GM12878 (cell line): ENCODE measurements around the gene CCDC6. TPM values are rescaled to one million over a fixed set of nuclear protein-coding genes. Genes with fewer than 3 reads are reported as not detected.

Experiments
- ATAC-seq: fragments of 200-7000 bp; cut with Tn5 transposase; 3 replicates; pipeline ENCODE4 v1.9.1; 2020; ENCODE audit warnings: mild to moderate bottlenecking, moderate library complexity
- BruUV-seq: library from RNA; stranded (reverse); fragments of 400-500 nt; replicated peaks from 2 replicates; lab custom pipeline; 2021; lab: Mats Ljungman, UMichigan
- CTCF ChIA-PET: fragments of 300-600 bp; sonication (Branson Sonifier 250); formaldehyde crosslinking; extraction: SDS; loops from one replicate; lab custom pipeline; 2021; ENCODE audit warnings: inconsistent platforms; lab: Yijun Ruan, JAX
- POLR2A ChIA-PET: fragments of 350-600 bp; formaldehyde crosslinking; extraction: SDS; loops from one replicate; lab custom pipeline; 2021; ENCODE audit warnings: inconsistent platforms; lab: Charles Lee
- RAD21 ChIA-PET: fragments of 300-600 bp; sonication (Branson Sonifier 250); formaldehyde crosslinking; loops from one replicate; lab custom pipeline; 2023; ENCODE audit warnings: antibody characterized with exemption; ENCODE audit not compliant: unreplicated experiment; lab: Charles Lee
- SMC1A ChIA-PET: fragments of 300-600 bp; sonication (Branson Sonifier 250); formaldehyde crosslinking; loops from one replicate; lab custom pipeline; 2023; ENCODE audit not compliant: unreplicated experiment, uncharacterized antibody; lab: Charles Lee
- DNase-seq: peaks from one replicate; pipeline ENCODE4 v3.0.0-alpha.2; 2011; ENCODE audit warnings: low read depth, low spot score
- FAIRE-seq: peaks from 3 replicates; lab custom pipeline; 2011; peaks lifted over from hg19 to GRCh38; lab: Jason Lieb, UNC
- H2AFZ ChIP-seq: 2 replicates; pipeline ENCODE4 v1.6.0; 2011; ENCODE audit warnings: low read depth, low read length, control low read depth; ENCODE audit not compliant: control insufficient read depth
- H3K27ac ChIP-seq: 2 replicates; pipeline ENCODE4 v1.5.1; 2011; ENCODE audit warnings: control low read depth; ENCODE audit not compliant: control insufficient read depth, insufficient read depth
- H3K27me3 ChIP-seq, 2 experiments: replicated peaks in 1 of 2; 2 replicates each; pipeline versions ENCODE4 v1.6.0 to v1.6.1; 2011; ENCODE audit warnings: low read length in 1 of 2; ENCODE audit not compliant: control insufficient read depth in 2 of 2, insufficient read depth in 2 of 2
- H3K36me3 ChIP-seq, 2 experiments: 2 replicates each; pipeline ENCODE4 v1.5.1; 2011; ENCODE audit warnings: low read length in 1 of 2; ENCODE audit not compliant: control insufficient read depth in 2 of 2, insufficient read depth in 2 of 2
- H3K4me1 ChIP-seq: 2 replicates; pipeline ENCODE4 v1.6.1; 2011; ENCODE audit warnings: mild to moderate bottlenecking, low read length, moderate library complexity, mixed read lengths; ENCODE audit not compliant: control insufficient read depth, insufficient read depth
- H3K4me2 ChIP-seq: 2 replicates; pipeline ENCODE4 v1.6.0; 2011; ENCODE audit warnings: control low read depth; ENCODE audit not compliant: control insufficient read depth, insufficient read depth
- H3K4me3 ChIP-seq: fragments of 200-600 bp; sonication (generic); 2 replicates; pipeline ENCODE4 v1.5.1; 2016
- H3K79me2 ChIP-seq: 2 replicates; pipeline ENCODE4 v1.6.0; 2011; ENCODE audit warnings: low read length; ENCODE audit not compliant: control insufficient read depth, insufficient read depth
- H3K9ac ChIP-seq: 2 replicates; pipeline ENCODE4 v1.8.0; 2011; ENCODE audit warnings: low read length, control low read depth, mixed read lengths; ENCODE audit not compliant: control insufficient read depth, insufficient read depth
- H3K9me3 ChIP-seq: replicated peaks from 3 replicates; pipeline ENCODE4 v1.5.1; 2011; ENCODE audit warnings: mild to moderate bottlenecking, low read length; ENCODE audit not compliant: control insufficient read depth, insufficient read depth
- H4K20me1 ChIP-seq: 2 replicates; pipeline ENCODE4 v1.6.0; 2011; ENCODE audit not compliant: control insufficient read depth, insufficient read depth
- ATF2 ChIP-seq: IDR thresholded peaks from 2 replicates; pipeline ENCODE4 v1.6.1; 2012; ENCODE audit warnings: low read length, inconsistent platforms
- EGR1 ChIP-seq, 2 experiments: IDR thresholded peaks; 1 replicate in 1 of 2; 2 replicates in 1 of 2; pipeline ENCODE4 v1.6.1; 2011 to 2012; ENCODE audit warnings: low read depth in 2 of 2, low read length in 2 of 2, borderline replicate concordance in 1 of 2, mild to moderate bottlenecking in 1 of 2, moderate library complexity in 1 of 2
- MAX ChIP-seq: IDR thresholded peaks from 2 replicates; pipeline ENCODE4 v1.6.1; 2012; ENCODE audit warnings: low read depth, low read length, improper control_type of control experiment
- PML ChIP-seq: IDR thresholded peaks from 2 replicates; pipeline ENCODE4 v1.6.1; 2012; ENCODE audit warnings: low read length, inconsistent platforms
- POU2F2 ChIP-seq: IDR thresholded peaks from 3 replicates; pipeline ENCODE4 v1.6.1; 2011; ENCODE audit warnings: low read depth, mild to moderate bottlenecking, low read length, borderline replicate concordance
- RAD51 ChIP-seq: fragments of 450-650 bp; IDR thresholded peaks from 2 replicates; pipeline ENCODE4 v1.6.1; 2016; ENCODE audit warnings: moderate library complexity, mild to moderate bottlenecking, inconsistent platforms
- RUNX3 ChIP-seq: IDR thresholded peaks from 2 replicates; pipeline ENCODE4 v1.6.1; 2012; ENCODE audit warnings: low read length, inconsistent platforms
- SIX5 ChIP-seq: IDR thresholded peaks from 2 replicates; pipeline ENCODE4 v1.6.1; 2011; ENCODE audit warnings: mild to moderate bottlenecking, low read depth, low read length, moderate library complexity; ENCODE audit not compliant: severe bottlenecking
- SMAD1 ChIP-seq: fragments of 450-650 bp; IDR thresholded peaks from 2 replicates; pipeline ENCODE4 v1.6.1; 2018; ENCODE audit warnings: mild to moderate bottlenecking, low read depth; ENCODE audit not compliant: partially characterized antibody
- WGBS: methylation state at CpG from one replicate; pipeline ENCODE4 v1.1.6; 2016; ENCODE audit warnings: low lambda C conversion rate; ENCODE audit not compliant: insufficient replicate concordance, insufficient coverage; ENCODE audit errors: missing lambda C conversion rate; 5-methylcytosine and 5-hydroxymethylcytosine counted together
- in situ Hi-C: fragments of 300-500 bp; cut with MboI; formaldehyde crosslinking; loops from 9 replicates; pipeline ENCODE4 v1.14.3; 2018; ENCODE audit warnings: mixed read lengths
- intact Hi-C: fragments of 100-400 bp; cut with micrococcal nuclease; formaldehyde crosslinking; loops from one replicate; pipeline ENCODE4 v1.14.2; 2022; ENCODE audit not compliant: unreplicated experiment
- polyA plus RNA-seq, 11 experiments: library from polyadenylated mRNA; depleted of rRNA in 4 of 11; unstranded in 6 of 11; stranded (reverse) in 5 of 11; fragments of >200 nt; fragmentation: Nextera tagmentation in 4 of 11; fragmentation: Illumina TruSeq in 1 of 11; extraction: Ambion mirVana in 4 of 11; extraction: Trizol in 1 of 11; gene quantifications; 1 replicate in 1 of 11; 2 replicates in 10 of 11; pipeline versions ENCODE4 v1.2.1 to v1.2.3, GENCODE V29; 2011 to 2016; ENCODE audit warnings: inconsistent platforms in 2 of 11, missing spikeins in 2 of 11, low read depth in 1 of 11
- total RNA-seq, 4 experiments: library from RNA; depleted of rRNA in 3 of 4; stranded (reverse); fragments of >200 nt in 3 of 4; fragmentation: Illumina TruSeq in 1 of 4; extraction: Trizol in 1 of 4; gene quantifications; 2 replicates each; pipeline versions ENCODE4 v1.2.1 to v1.2.3, GENCODE V29; 2013 to 2021

The CCDC6 gene
- total and polyA plus RNA-seq, 10 of the 15 experiments (the other 5 are each of a cell fraction or from before 2014, with no cell fraction given), result 11.8 to 46.2 (median 26.7) TPM

- 90% methylated on average over 7 of the region's 7 CpGs for WGBS
- Histone ChIP-seq H3K9ac (no peak overlapping the region), H3K4me2 (0 out of 2 replicates have a peak overlapping the region, but pooled peaks have one; percentile 3), H3K9me3 (no peaks in the 10 kb centered on the region), H3K36me3 (0 out of 4 replicates have a peak, but pooled peaks cover 0 to 4% of the 10 kb centered on the region in 2 experiments), H3K27ac (no peak overlapping the region), H3K27me3 (no peaks in the 10 kb centered on the region), H3K4me3 (no peak overlapping the region), H3K79me2 (peaks cover 72% of the 10 kb centered on the region), H4K20me1 (no peaks in the 10 kb centered on the region; the same call in 1 of the 2 replicates), H2AFZ (no peak overlapping the region)
- ChIA-PET CTCF (interaction anchor here (0.8 to 2.5 kb wide), 7 partner anchors 8 to 225 kb away, joined by 3 to 33 read pairs (median 3); partner anchors contain the start of gene CCDC6), SMC1A (interaction anchor here (1.0 to 2.3 kb wide), 13 partner anchors 8 to 247 kb away, joined by 3 to 25 read pairs (median 4); partner anchors contain the start of gene CCDC6), POLR2A (interaction anchor here (0.6 to 2.6 kb wide), 7 partner anchors 18 to 782 kb away, joined by 3 to 13 read pairs (median 3); partner anchors contain the start of gene CCDC6), RAD21 (interaction anchor here (0.7 to 2.0 kb wide), 9 partner anchors 8 to 38 kb away, joined by 3 to 26 read pairs (median 4); partner anchors contain the start of gene CCDC6)
- in situ Hi-C loops (no loop called here), intact Hi-C loops (no loop called here)
- ATAC-seq (no peak), FAIRE-seq (no peak), DNase-seq (no peak)
- no TSS peak for BruUV-seq
- TF ChIP-seq MAX (no peak), RUNX3 (peak; percentile 6; the same call in 1 of the 2 replicates), RAD51 (peak; percentile 67), POU2F2 (no peak)
- TF ChIP-seq, all 136 proteins: peak for 2
- peaks cover 26% of the 10 kb centered on the region; the same call in 1 of the 2 replicates for H3K4me1 ChIP-seq
These were observed 33.4 kb downstream of the CCDC6 start for GRCh38 chr10:59872892-59873463.

- no peak overlapping the region for H3K9ac ChIP-seq
- ChIA-PET RAD21 (interaction anchor here (1.1 kb wide), 1 partner anchor 38 kb away, joined by 3 read pairs; no protein-coding TSS in a partner anchor), POLR2A (interaction anchor here (0.8 kb wide), 1 partner anchor 38 kb away, joined by 3 read pairs; no protein-coding TSS in a partner anchor), CTCF (interaction anchor here (1.0 to 2.6 kb wide), 4 partner anchors 9 to 163 kb away, joined by 4 to 14 read pairs (median 6); partner anchors contain the start of gene CCDC6), SMC1A (interaction anchor here (1.9 to 2.0 kb wide), 2 partner anchors 17 to 38 kb away, joined by 6 to 8 read pairs; no protein-coding TSS in a partner anchor)
- TF ChIP-seq PML (no peak), EGR1 (IDR thresholded peaks at IDR 0.05; ENCODE audit: borderline replicate concordance in 1 of 2, low read depth in 2 of 2, low read length in 2 of 2) (no peak), SMAD1 (no peak), SIX5 (no peak), ATF2 (no peak)
- in situ Hi-C loops (no loop called here), intact Hi-C loops (no loop called here)
- H3K4me1 ChIP-seq, result peaks cover 13% of the 10 kb centered on the region
- no peaks in the 10 kb centered on the region for H3K27me3 ChIP-seq
- H2AFZ ChIP-seq, result no peak overlapping the region
- ATAC-seq, result no peak
- no peak overlapping the region for H3K4me2 ChIP-seq
- no peak for DNase-seq
- H3K4me3 ChIP-seq, result no peak overlapping the region
- peaks cover 52% of the 10 kb centered on the region for H3K79me2 ChIP-seq
- FAIRE-seq, result no peak
- H3K27ac ChIP-seq, result no peak overlapping the region
- no peaks in the 10 kb centered on the region; the same call in 1 of the 2 replicates for H4K20me1 ChIP-seq
- H3K36me3 ChIP-seq, result 0 out of 4 replicates have a peak, but pooled peaks cover 0 to 4% of the 10 kb centered on the region in 2 experiments
- WGBS, result 95% methylated on average over 4 of the region's 4 CpGs
- BruUV-seq, result no TSS peak
- no peaks in the 10 kb centered on the region for H3K9me3 ChIP-seq
These were observed 36.2 kb downstream of the CCDC6 start for GRCh38 chr10:59870152-59870551.
